Right lobe of liver (tissue), 4 donors: ENCODE measurements around the gene CDK17.

Source experiments
- POLR2A ChIP-seq: fragments of 450-650 bp; IDR thresholded peaks from one replicate; pipeline ENCODE4 v1.6.1; 2017; ENCODE audit warnings: antibody characterized with exemption, mild to moderate bottlenecking
- TF ChIP-seq, protein P1 (sequence below), 4 donors: fragments of 200-600 bp in 3 of 4; fragments of 450-650 bp in 1 of 4; IDR thresholded peaks; one replicate each; pipeline versions ENCODE4 v1.5.1 to v1.8.0; 2016 to 2022; ENCODE audit warnings: antibody characterized with exemption in 4 of 4, mild to moderate bottlenecking in 2 of 4
- donor health status: DM: no; HTN: no; CAD: no.
- donor health status: DM: no; HTN: no; CAD: no.
- donor health status: DM: no; HTN: yes; CAD: no.

DNA sequence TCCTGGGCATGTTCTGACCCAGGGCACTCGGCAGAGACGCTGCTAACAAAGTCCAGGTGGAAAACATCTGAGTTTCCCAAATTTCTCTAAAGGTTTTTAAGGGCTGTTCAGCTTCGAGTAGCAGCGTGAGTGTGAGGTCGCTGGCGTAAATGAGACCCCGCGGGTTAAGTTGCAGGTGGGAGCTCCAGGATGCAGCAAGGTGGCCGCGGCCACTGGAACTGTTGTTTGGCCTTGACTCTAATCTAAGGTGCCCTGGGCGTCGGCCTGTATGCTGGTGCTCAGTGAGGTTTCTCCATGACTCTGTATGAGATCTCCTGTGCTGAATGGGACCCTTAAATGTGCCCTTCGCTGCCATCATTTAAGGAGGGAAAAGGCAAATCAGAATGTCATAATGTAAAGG is 155.4 kb downstream of the CDK17 start:
- no peak for TF ChIP-seq POLR2A
- TF ChIP-seq, protein P1, sequence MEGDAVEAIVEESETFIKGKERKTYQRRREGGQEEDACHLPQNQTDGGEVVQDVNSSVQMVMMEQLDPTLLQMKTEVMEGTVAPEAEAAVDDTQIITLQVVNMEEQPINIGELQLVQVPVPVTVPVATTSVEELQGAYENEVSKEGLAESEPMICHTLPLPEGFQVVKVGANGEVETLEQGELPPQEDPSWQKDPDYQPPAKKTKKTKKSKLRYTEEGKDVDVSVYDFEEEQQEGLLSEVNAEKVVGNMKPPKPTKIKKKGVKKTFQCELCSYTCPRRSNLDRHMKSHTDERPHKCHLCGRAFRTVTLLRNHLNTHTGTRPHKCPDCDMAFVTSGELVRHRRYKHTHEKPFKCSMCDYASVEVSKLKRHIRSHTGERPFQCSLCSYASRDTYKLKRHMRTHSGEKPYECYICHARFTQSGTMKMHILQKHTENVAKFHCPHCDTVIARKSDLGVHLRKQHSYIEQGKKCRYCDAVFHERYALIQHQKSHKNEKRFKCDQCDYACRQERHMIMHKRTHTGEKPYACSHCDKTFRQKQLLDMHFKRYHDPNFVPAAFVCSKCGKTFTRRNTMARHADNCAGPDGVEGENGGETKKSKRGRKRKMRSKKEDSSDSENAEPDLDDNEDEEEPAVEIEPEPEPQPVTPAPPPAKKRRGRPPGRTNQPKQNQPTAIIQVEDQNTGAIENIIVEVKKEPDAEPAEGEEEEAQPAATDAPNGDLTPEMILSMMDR (IDR thresholded peaks at IDR 0.05) = no peak
